Measurements from ENCODE around the gene DOK7.

DOK7 gene

GRCh38 chr4:3438847-3439180 lies 24.3 kb upstream of the DOK7 start:
- Histone ChIP-seq H3K4me1 (ENCODE audit: insufficient read depth, low read length) (no peaks in the 10 kb centered on the region; the same call in 1 of the 2 replicates), H3K9ac (ENCODE audit: low read depth, low read length) (no peak overlapping the region), H3K36me3 (ENCODE audit: insufficient read depth, low read depth, low read length) (no peaks in the 10 kb centered on the region), H3K4me3 (ENCODE audit: low read length) (no peak overlapping the region), H3K9me3 (ENCODE audit: insufficient read depth, low read depth, low read length) (no peaks in the 10 kb centered on the region), H3K27ac (ENCODE audit: low read length) (no peak overlapping the region), H3K27me3 (ENCODE audit: insufficient read depth, low read length) (no peaks in the 10 kb centered on the region)

DNA sequence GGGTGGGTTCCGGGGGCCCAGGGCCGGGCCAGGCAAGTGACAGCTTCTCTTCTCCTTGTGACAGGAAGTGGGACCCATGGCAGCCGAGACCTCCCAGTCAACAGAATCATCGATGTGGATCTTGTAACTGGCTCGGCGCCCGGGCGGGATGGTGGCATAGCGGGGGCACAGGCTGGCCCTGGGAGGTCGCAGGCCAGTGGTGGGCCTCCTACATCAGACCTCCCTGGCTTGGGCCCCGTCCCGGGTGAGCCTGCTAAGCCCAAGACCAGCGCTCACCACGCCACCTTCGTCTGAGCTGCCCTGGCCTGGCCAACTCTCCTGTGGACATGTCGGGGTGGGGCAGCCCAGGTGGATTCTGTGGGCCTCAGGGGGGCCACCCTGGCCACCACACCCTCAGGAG lies 23.7 kb upstream of the DOK7 start:
- H3K9ac ChIP-seq (ENCODE audit: low read depth, low read length), result no peak overlapping the region
- no peak overlapping the region for H3K4me3 ChIP-seq (ENCODE audit: low read length)
- H3K9me3 ChIP-seq (ENCODE audit: insufficient read depth, low read depth, low read length), result no peaks in the 10 kb centered on the region
- no peak overlapping the region for H3K27ac ChIP-seq (ENCODE audit: low read length)
- no peaks in the 10 kb centered on the region for H3K27me3 ChIP-seq (ENCODE audit: insufficient read depth, low read length)
- no peaks in the 10 kb centered on the region; the same call in 1 of the 2 replicates for H3K4me1 ChIP-seq (ENCODE audit: insufficient read depth, low read length)
- H3K36me3 ChIP-seq (ENCODE audit: insufficient read depth, low read depth, low read length), result no peaks in the 10 kb centered on the region

GRCh38 chr4:3440011-3440410 lies 23.1 kb upstream of the DOK7 start:
- Histone ChIP-seq H3K4me3 (ENCODE audit: low read length) (no peak overlapping the region), H3K27ac (ENCODE audit: low read length) (no peak overlapping the region), H3K9ac (ENCODE audit: low read depth, low read length) (no peak overlapping the region), H3K36me3 (ENCODE audit: insufficient read depth, low read depth, low read length) (no peaks in the 10 kb centered on the region), H3K4me1 (ENCODE audit: insufficient read depth, low read length) (no peaks in the 10 kb centered on the region; the same call in 1 of the 2 replicates), H3K27me3 (ENCODE audit: insufficient read depth, low read length) (no peaks in the 10 kb centered on the region), H3K9me3 (ENCODE audit: insufficient read depth, low read depth, low read length) (no peaks in the 10 kb centered on the region)

GRCh38 chr4:3440979-3441500 lies 22.1 kb upstream of the DOK7 start:
- Histone ChIP-seq H3K27me3 (ENCODE audit: insufficient read depth, low read length) (no peaks in the 10 kb centered on the region), H3K9me3 (ENCODE audit: insufficient read depth, low read depth, low read length) (no peaks in the 10 kb centered on the region), H3K4me1 (ENCODE audit: insufficient read depth, low read length) (no peaks in the 10 kb centered on the region), H3K4me3 (ENCODE audit: low read length) (no peak overlapping the region), H3K9ac (ENCODE audit: low read depth, low read length) (no peak overlapping the region), H3K36me3 (ENCODE audit: insufficient read depth, low read depth, low read length) (no peaks in the 10 kb centered on the region), H3K27ac (ENCODE audit: low read length) (no peak overlapping the region)

DNA sequence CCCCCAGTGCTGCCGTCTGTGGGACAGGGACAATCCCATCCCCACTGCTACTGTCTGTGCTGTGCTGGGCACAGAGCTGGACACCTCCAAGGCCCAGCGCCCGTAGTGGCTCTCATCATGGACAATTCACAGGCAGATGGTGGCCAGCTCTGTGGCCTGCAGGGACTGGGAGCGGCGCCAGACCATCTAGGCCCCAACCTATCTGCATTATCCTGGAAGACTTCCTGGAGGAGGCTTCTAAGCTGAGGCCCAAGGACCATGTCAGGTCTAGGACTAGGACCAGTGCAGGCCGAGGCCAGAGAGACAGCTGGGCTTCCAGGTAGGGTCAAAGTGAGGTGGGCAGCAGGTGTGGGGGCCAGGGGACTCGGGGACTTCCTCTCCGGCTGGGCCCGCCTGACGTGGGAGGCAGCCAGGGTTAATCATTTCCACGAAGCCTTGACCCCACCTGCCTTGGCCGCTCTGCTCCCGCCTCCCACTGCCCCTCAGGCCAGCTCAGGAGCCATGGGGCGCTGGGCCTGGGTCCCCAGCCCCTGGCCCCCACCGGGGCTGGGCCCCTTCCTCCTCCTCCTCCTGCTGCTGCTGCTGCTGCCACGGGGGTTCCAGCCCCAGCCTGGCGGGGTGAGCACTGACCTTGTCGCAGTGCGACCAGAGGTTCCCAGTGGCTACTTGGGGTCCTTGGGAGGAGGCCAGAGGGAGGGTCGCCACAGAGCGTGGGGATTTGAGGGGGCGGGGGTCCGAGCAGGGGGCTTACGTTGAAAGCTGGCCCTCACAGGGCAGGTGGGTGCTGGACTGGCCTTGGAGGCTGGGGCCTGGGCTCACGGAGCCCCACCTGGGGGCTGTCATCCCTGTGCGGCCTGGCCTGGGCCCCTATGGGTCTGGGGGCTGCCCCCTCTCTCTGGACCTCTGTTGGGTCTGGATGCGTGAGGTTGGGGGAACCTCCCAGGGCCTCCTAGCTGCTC lies 21.3 kb upstream of the DOK7 start, which contains the start of gene HGFAC:
TSS of gene HGFAC (plus strand) at position 468 of the 959 bp plus-strand sequence. CDS start at position 502, 34 bp downstream.
- H3K4me1 ChIP-seq (ENCODE audit: insufficient read depth, low read length), result no peaks in the 10 kb centered on the region
- H3K27me3 ChIP-seq (ENCODE audit: insufficient read depth, low read length), result no peaks in the 10 kb centered on the region
- no peak within 1 kb of the TSS for H3K4me3 ChIP-seq (ENCODE audit: low read length)
- H3K9ac ChIP-seq (ENCODE audit: low read depth, low read length), result no peak within 1 kb of the TSS
- no peak within 1 kb of the TSS for H3K27ac ChIP-seq (ENCODE audit: low read length)
- no peaks in the 10 kb centered on the region for H3K9me3 ChIP-seq (ENCODE audit: insufficient read depth, low read depth, low read length)
- H3K36me3 ChIP-seq (ENCODE audit: insufficient read depth, low read depth, low read length), result no peaks in the 10 kb centered on the region

DNA sequence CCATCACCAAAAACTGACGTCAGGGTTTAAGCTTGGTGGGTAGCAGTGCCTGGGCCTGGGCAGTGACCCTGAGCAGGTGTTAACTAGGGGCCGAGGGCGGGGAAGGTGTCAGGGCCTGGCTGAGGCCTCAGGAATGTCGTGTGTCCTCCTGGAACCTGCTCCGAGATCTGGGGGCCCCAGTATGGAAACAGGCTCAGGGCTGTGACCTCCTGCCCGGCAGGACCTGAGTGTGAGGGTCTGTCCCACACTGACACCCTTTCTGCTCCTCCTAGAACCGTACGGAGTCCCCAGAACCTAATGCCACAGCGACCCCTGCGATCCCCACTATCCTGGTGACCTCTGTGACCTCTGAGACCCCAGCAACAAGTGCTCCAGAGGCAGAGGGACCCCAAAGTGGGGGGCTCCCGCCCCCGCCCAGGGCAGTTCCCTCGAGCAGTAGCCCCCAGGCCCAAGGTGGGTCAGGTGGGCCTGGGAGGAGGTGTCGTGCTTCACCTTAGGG lies 20.6 kb upstream of the DOK7 start:
- H3K36me3 ChIP-seq (ENCODE audit: insufficient read depth, low read depth, low read length), result no peaks in the 10 kb centered on the region
- H3K9me3 ChIP-seq (ENCODE audit: insufficient read depth, low read depth, low read length), result no peaks in the 10 kb centered on the region
- H3K4me3 ChIP-seq (ENCODE audit: low read length), result no peak overlapping the region
- no peaks in the 10 kb centered on the region for H3K4me1 ChIP-seq (ENCODE audit: insufficient read depth, low read length)
- H3K27me3 ChIP-seq (ENCODE audit: insufficient read depth, low read length), result no peaks in the 10 kb centered on the region
- H3K27ac ChIP-seq (ENCODE audit: low read length), result no peak overlapping the region
- H3K9ac ChIP-seq (ENCODE audit: low read depth, low read length), result no peak overlapping the region

GRCh38 chr4:3442959-3443749 lies 20.0 kb upstream of the DOK7 start:
- Histone ChIP-seq H3K9me3 (ENCODE audit: insufficient read depth, low read depth, low read length) (no peaks in the 10 kb centered on the region), H3K27me3 (ENCODE audit: insufficient read depth, low read length) (no peaks in the 10 kb centered on the region), H3K27ac (ENCODE audit: low read length) (no peak overlapping the region), H3K4me3 (ENCODE audit: low read length) (no peak overlapping the region), H3K4me1 (ENCODE audit: insufficient read depth, low read length) (no peaks in the 10 kb centered on the region), H3K36me3 (ENCODE audit: insufficient read depth, low read depth, low read length) (no peaks in the 10 kb centered on the region), H3K9ac (ENCODE audit: low read depth, low read length) (no peak overlapping the region)

GRCh38 chr4:3443750-3444309 lies 19.3 kb upstream of the DOK7 start:
- Histone ChIP-seq H3K4me3 (ENCODE audit: low read length) (no peak overlapping the region), H3K27ac (ENCODE audit: low read length) (no peak overlapping the region), H3K9ac (ENCODE audit: low read depth, low read length) (no peak overlapping the region), H3K36me3 (ENCODE audit: insufficient read depth, low read depth, low read length) (no peaks in the 10 kb centered on the region), H3K27me3 (ENCODE audit: insufficient read depth, low read length) (no peaks in the 10 kb centered on the region), H3K4me1 (ENCODE audit: insufficient read depth, low read length) (no peaks in the 10 kb centered on the region), H3K9me3 (ENCODE audit: insufficient read depth, low read depth, low read length) (no peaks in the 10 kb centered on the region)

GRCh38 chr4:3444351-3445110 lies 18.6 kb upstream of the DOK7 start:
- no peaks in the 10 kb centered on the region for H3K36me3 ChIP-seq (ENCODE audit: insufficient read depth, low read depth, low read length)
- H3K4me3 ChIP-seq (ENCODE audit: low read length), result no peak overlapping the region
- H3K9ac ChIP-seq (ENCODE audit: low read depth, low read length), result no peak overlapping the region
- H3K4me1 ChIP-seq (ENCODE audit: insufficient read depth, low read length), result no peaks in the 10 kb centered on the region
- H3K27me3 ChIP-seq (ENCODE audit: insufficient read depth, low read length), result no peaks in the 10 kb centered on the region
- no peak overlapping the region for H3K27ac ChIP-seq (ENCODE audit: low read length)
- H3K9me3 ChIP-seq (ENCODE audit: insufficient read depth, low read depth, low read length), result no peaks in the 10 kb centered on the region

DNA sequence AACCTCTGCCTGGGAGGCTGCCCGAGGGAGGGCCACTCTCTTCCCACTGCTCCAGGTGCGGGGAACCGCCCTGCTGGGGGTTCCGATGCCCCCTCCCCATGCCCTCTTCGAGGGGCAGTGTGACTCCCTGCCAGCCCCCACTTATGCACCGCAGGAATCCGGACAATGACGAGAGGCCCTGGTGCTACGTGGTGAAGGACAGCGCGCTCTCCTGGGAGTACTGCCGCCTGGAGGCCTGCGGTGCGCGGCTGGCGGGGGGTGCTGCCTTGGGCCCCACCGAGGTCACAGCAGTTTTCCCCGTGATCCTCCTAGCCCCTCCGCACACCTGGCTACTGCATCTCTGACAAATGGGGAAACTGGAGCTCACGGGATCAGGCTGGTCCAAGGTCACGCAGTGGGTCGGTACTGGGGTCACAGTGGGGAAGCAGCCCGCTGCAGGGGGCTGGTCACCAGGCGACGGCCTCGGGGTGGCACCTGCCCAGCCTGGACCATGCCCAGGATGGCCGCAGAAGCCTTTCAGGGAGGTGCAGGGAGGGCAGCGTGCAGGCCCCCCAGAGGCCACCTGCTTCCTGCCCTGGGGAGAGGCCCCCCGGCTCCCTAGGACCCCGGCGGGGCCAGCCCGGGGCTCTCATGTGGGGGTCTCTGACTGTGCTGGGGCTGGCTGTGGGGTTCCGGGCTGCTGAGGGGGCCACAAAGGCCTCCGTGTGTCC lies 17.8 kb upstream of the DOK7 start:
- H3K27me3 ChIP-seq (ENCODE audit: insufficient read depth, low read length), result no peaks in the 10 kb centered on the region
- no peaks in the 10 kb centered on the region for H3K4me1 ChIP-seq (ENCODE audit: insufficient read depth, low read length)
- H3K36me3 ChIP-seq (ENCODE audit: insufficient read depth, low read depth, low read length), result no peaks in the 10 kb centered on the region
- H3K4me3 ChIP-seq (ENCODE audit: low read length), result no peak overlapping the region
- H3K9me3 ChIP-seq (ENCODE audit: insufficient read depth, low read depth, low read length), result no peaks in the 10 kb centered on the region
- H3K27ac ChIP-seq (ENCODE audit: low read length), result no peak overlapping the region
- H3K9ac ChIP-seq (ENCODE audit: low read depth, low read length), result no peak overlapping the region
